ENCODE results near the gene DIP2C.
A peak's percentile ranks its signal among the peaks of the same experiment; 100 is the strongest.

The DIP2C gene

DNA sequence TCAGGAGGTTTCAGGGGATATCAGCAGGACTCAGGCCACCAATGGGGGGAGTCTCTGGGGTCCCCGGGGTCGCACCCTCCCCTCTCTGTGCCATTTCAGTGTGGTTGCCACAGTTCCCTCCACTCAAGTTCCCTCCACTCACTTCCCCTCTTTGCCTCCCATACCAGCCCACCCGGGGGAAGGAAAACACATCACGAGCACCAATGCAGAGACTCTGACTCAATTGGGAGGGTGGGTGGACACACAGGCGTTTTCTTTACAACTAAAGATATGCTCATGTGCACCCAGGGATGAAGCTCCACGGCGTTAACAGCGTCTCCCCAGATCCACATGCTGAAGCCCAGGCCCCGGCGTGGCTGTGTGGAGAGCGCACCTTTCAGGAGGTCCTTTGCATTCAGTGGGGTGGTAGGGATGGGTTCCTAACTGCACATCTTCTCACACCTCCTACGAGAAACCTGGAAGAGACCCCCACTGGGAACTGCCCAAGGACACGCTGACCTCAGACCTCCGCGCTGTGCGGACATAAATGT is 300.1 kb downstream of the DIP2C start:
- DNase-seq (ENCODE audit: low spot score) = no peak

DNA sequence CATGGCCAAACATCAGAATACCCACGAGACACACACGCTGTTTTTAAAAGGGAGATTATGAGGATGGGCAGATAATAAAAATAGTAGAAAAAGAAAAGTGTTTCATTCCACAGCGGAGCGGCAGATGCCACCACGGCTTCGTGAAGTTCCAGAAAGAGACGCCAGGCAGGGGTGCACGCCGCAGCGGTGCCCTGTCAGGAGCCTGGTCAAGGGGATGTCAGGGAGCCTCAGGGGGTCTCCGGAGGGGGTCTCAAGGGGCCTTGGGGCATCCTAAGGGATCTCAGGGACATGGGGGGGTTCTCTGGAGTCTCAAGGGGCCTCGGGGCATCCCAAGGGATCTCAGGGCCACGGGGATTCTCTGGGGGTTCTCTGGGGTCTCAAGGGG is 300.8 kb downstream of the DIP2C start:
- DNase-seq (ENCODE audit: low spot score) = no peak

DNA sequence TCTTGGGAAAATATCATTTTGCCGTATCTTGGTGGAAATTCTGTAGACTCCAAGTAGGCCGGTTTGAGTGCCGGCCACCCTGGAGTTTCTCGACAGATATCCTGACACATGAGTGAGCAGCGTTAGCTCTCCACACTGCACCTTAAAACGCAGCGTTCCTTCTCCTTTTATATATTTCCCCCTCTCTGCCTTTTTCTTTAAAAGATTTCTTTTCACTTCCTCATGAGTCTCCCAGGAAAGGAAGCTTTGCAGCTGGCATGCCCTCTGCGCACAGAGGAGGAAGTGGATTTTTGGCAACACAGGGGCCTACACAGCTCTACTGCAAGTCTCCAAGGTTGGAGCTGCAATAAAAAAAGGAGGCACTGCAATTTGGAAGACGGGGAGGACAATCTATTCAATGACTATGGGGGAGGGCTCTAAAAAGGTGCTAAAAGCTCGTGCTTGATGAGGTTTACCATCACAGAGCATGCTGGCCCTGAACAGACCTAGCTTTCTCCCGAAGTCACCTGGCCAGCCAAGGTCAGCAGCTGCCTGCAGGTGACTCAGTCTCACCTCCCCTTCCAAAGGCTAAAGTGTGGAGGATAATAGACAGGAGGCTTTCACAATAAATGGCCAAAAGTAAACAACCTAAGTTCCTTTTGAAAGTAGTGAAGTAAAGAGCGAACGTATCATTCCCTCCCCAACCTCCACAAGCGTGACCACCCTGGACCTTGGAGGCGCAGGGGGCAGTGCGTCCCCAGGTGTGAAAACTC is 301.4 kb downstream of the DIP2C start:
- no peak for DNase-seq (ENCODE audit: low spot score)

DNA sequence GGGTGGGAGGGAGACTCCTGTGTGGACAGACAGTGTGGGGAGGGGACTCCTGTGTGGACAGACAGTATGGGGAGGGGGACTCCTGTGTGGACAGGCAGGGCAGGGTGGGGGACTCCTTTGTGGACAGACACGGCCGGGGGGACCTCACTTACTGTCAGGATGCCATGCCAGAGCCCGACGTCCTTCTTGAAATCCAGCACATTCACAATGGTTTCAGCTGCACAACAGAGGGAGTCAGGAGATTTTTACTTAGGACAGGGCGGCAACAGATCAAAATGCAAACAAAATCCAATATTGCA is 301.9 kb downstream of the DIP2C start:
- DNase-seq (ENCODE audit: low spot score) = no peak

DNA sequence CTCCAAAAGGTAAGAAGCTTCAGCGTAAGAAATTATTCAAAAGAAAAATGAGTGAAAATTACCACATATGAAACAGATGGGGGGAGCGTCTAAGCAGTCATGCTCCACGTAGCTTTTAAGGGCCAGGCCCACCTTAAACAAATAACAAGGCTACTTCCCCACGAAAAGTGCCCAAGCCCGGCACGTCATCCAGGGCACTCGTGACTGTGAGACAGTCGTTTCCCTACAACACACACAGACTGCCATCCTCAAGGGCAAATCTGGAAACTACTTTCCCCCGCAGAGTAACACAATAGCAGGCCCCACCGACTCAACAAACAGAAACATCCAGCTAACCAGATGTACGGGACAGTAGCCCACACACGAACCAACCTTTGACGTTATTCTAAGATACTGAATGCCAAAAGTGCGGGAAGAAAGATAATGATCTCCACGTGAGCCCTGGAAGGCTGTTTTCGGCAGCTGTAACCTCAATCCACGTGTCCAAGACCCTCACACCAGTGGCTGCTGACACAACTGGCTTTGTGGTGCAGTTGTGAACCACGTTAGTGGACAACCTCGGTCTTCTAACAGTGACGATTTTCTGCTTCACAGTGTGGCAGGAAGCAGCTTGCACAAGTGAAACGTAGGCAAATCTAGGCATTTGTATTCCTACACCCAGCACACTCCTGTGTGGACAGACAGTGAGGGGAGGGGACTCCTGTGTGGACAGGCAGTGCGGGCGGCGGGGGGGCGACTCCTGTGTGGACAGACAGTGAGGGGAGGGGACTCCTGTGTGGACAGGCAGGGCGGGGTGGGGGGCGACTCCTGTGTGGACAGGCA is 302.5 kb downstream of the DIP2C start:
- DNase-seq (ENCODE audit: low spot score) = no peak

DNA sequence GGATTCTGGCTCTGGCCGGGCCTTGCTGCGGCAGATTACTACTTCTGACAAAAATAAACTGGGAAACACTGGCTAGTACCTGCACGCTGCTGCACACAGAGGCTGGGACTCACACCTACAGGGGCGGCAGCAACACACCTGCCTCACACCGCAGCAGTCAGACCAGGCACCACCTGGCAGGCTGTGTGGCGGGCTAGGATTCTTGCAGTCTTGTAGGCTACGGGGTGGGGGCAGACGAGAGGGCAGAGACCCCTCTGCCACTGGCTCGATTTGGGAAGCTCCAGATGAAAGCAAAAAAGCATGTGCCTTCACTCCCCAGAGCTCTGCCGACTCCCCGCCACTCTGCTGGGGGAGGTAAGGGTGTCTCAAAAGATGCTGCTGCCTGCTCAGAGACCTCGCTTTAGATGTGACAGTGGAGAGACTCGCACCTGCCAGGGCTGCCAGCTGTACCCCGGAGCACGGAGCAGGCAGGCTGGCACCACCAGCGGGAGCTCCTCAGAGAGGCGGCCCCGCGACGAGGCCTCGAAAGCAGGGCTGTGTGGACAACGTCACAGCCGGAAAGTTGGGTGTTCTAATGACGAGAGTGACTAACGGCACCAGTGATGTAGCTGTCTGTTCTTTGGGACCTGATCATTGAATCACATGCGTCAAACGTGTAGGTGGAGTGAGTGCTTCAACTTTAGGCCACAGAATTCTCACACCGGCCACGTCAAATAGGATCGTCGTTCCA is 303.7 kb downstream of the DIP2C start:
- DNase-seq (ENCODE audit: low spot score) = no peak

DNA sequence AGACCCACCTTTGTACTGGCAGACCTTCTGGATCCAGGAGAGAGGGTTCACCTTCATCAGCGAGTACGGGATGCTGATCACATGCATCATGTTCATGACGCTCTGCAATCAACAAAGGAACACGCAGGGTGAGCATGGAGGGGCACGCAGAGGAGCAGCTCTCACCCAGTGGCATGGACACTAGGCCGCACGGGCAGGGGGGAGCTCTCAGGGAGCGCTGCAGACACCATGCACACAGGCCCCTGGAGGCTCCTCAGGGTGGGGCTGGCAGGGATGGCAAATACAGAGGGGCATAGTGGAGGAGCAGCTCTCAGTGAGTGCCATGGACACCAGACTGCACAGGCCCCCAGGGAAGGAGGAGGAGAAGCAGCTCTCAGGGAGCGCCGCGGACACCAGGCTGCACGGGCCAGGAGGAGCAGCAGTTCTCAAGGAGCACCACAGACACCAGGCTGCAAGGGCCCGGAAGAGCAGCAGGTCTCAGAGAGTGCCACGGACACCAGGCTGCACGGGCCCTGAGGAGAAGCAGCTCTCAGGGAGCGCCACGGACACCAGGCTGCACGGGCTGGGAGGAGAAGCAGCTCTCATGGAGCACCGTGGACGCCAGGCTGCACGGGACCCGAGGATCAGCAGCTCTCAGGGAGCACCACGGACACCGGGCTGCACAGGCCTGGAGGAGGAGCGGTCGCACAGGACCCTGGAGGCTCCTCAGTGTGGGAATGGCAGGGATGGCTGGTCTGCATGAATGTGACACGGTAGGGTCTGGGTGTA is 304.7 kb downstream of the DIP2C start:
- no peak for DNase-seq (ENCODE audit: low spot score)

DNA sequence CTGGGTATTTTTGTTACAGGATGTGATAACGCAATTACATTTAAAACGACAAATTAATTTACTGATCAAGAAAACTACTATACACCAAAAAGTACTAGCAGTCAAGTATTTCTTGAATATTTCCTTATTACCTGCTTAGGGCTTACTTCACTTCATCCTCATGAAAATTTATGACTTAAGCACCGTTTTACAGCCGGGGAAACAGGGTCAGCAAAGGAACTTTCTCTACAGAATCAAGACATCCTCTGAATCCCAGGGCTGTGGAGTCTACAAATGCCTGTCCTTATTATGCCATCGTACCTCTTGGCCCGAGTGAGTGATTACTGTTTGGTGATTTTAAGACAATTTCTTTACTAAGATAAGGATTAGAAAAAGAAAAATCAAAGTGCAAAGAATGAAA is 305.9 kb downstream of the DIP2C start:
- no peak for DNase-seq (ENCODE audit: low spot score)

DNA sequence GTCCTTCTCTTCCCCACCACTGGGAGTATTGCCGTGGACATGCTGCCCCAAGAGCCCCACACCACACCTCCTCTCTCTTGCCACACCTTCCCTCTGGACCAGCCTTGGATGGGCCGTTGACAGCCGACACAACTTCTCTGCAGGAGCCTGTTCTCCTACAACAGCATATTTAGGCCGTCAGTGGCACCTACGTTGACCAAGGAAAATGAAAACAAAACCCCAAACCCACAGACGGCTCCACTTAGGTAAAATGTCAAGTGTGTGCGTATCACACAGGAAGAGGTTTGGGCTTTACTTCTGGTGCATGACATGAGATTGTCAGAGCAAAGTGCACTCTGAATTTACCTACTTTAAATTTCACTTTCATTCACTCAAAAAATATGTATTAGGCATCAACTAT is 307.7 kb downstream of the DIP2C start:
- peak; percentile 3 for DNase-seq (ENCODE audit: low spot score)

DNA sequence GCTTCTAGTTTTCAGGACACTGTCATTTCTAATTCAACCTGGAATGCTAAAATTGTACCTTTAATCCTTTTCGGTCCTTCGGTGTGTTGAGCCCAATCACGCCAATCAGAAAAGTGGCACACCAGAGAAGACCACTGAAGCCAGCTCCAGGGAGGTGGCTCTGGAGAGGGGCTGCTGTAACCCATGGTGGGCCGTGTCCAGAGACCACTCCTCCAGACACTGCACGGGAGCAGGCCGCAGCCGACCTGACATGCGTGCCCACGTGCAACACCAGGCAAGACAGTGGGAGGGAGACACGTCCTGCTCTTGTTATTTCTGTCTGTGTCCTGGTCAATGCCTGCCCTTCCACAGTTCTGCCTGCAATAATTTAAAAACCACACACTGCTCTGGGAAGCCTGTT is 308.1 kb downstream of the DIP2C start:
- no peak for DNase-seq (ENCODE audit: low spot score)

DNA sequence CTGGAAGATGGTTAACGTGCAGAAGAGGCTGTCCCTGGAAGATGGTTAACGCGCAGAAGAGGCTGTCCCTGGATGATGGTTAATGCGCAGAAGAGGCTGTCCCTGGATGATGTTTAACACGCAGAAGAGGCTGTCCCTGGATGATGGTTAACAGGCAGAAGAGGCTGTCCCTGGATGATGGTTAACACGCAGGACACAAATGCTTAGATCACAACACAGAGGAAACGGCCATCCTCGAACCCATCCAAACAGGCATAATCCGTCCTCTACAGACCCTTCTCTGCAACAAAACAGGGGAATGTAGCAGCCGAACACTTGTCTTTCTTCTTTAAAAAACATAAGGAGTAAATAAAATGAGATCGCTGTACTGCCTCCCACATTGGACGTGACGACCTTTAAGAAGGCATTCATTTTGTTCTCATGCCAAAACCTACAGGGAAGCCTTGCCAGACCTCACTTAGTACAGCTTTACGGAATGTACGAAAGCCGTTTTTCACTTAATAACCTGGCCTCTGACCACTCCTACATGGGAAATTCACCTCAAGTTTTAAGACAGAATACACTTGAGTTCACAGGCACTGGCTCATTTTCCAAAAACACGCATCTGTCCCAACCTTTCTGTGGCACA is 309.0 kb downstream of the DIP2C start:
- DNase-seq (ENCODE audit: low spot score) = no peak

DNA sequence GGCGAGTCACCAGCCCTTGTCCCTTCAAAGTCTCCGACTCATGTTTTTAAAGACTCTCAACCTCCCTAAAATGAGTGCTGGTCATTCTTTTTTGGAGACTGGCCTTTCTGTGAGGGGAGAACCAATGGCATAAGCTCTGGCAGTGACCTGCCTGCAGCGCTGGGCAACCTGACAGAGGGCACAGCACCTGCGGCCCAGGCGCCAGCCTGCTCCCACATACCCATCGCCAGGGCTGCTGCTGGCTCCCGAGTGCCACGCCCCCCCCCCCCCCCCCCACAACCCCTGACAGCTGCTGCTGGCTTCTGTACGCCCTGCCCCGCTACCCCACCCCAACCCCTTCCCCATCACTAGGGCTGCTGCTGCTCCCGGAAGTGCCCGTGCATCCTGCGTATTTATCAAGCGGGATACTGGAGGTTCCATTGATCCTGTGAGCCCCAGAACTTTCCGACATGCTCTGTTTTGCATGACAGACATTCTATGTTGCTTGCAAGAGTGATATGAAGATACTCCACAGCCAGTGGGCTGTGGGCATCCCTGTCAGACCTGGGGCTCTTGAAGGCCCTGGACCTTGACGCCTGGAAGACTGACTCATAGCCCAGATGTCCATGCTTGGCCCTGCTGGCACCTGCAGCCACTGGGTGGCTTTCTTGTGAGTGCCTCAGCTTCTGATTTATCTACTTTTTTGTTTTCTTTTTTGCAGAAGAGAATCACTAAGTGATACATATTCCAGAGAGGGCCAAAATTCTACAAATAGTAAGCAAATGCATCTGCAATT is 310.4 kb downstream of the DIP2C start:
- DNase-seq (ENCODE audit: low spot score) = no peak

DNA sequence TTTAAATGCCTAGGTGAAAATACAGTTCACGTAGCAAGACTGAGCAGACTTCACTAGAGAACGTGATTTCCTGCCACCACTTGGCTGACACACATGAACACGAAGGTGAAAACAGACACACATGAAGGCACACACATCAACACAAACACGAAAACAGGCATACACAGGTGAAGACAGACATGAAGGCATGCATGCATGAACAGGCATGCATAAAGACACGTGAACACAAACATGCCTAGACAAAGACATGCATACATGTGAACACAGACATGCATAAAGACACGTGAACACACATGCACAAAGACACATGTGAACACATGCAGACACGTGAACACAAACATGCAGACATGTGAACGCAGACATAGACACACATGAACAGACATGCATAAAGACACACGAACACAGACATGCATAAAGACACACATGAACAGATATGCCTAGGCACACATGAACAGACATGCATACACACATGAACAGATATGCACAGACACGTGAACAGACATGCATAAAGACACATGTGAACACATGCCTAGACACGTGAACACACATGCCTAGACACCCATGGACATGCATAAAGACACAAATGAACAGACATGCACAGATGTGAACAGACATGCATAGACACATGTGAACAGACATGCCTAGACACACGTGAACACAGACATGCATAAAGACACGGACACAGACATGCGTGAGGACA is 311.1 kb downstream of the DIP2C start:
- DNase-seq (ENCODE audit: low spot score) = no peak

DNA sequence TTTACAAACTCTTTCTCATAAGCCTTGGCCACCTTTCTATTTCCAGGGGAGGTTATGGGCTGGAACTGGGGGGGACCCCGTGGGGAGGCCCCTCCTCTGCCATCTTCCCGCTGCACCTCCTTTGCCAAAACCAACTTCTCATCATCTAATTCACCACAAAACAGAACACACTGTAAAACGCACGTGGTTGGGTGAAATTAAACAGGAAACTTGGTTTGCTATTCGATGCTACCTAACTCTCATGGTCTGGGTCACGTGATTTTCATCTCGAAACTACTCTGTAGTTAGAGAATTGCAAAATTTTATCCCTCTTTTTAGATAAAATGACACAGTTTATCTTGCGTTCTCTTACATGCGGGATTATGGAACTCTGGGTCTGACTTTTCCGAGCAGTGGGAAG is 312.2 kb downstream of the DIP2C start:
- DNase-seq (ENCODE audit: low spot score) = no peak

DNA sequence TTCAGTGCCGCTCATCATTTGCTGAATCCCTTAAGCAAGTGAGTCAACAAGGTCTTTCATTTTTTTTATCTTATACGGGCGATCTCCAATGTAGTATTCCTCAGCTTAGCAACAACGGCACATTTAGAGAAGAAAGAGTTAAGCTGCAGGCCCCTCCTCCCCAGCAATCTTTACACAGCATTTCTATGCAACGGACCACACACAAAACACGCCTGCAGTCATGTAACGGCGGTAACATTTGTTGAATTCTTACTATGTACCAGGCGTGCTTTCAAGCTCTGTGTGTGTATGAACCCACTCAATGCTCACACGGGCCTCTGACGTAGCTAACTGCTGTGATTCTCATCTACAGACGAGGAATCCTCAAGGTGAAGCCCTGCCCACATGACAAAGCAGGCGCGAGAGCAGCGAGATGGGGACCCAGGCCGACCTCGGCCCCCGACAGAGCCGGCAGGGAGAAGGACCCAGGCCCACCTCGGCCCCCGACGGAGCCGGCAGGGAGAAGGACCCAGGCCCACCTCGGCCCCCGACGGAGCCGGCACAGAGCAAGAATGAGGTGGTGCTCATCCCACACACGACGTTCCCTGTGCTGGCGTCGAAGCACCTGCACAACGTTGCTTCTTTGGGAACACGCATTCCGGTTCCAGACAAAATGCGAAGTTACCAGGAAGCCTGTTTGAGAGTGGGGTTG is 313.5 kb downstream of the DIP2C start:
- DNase-seq (ENCODE audit: low spot score) = no peak

DNA sequence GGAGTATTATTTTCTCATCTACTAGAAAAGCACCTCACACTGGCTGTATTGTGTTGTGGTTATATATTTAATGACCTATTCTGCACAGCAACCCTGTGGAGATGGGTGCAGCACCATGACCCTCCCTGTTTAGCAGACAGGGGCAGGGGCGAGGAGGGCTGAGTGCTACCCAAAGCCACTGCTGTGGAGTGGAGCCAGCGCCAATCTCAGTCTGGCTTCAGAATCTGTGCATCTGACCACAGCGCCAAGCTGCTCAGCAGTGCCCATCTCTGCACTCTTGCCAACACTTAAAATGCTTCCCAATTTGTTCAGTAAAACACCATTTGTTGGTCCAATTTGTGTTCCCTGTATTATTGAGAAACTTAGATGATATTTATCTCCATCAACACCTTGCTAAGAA is 315.1 kb downstream of the DIP2C start:
- no peak for DNase-seq (ENCODE audit: low spot score)

DNA sequence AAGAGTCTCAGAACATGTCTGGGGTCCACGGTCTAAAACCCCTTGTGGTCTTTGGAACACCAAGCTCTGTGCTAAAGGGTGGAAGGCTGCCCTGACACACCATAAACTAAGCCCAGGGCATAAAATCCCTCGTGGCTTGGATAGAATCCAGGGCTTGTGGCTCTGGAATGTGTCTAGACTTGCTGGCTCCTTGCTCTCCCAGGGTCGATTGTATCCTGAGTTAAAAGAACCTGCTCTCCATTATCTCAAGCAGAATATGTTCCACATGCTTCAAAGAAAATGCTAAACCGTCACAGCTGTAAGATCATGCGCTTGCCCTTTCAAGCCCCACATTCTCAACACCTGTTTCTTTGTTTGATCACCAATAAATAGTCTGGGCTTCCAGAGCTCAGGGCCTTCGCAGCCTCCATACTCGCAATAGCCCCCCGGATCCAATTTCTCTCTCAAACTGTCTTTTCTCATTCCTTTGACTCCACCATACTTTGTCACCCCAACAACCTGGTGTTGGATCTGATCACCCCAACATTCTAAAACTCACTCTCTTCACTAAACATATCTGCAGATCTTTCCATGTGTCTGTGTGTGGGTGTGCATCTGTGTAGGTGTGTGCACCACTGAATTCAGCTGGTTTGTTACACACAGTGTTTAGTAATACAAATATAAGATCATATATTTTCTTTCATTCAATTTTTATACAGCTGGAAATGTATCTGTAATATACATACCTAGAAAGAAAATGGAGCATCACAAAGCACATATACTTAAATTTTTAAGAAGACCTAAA is 315.8 kb downstream of the DIP2C start:
- no peak for DNase-seq (ENCODE audit: low spot score)

DNA sequence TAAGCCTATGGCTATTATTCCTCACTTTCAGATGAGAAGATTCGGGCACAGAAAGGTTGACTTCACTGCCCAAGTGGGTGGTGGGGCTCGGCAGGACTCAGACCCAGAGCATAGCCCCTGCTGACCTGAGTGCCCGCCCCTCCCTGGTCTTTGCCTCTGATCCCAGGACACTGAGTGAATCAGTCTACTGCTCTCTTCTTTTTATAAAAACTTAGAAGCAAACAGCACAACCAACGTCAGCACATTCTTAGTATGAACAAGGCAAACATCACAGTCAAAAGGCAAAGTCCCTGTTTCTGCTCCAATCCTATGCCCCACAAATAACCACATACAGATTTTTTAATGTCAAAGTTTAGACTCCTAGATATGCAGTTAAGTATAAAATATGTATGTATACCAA is 316.5 kb downstream of the DIP2C start:
- DNase-seq (ENCODE audit: low spot score) = no peak

DNA sequence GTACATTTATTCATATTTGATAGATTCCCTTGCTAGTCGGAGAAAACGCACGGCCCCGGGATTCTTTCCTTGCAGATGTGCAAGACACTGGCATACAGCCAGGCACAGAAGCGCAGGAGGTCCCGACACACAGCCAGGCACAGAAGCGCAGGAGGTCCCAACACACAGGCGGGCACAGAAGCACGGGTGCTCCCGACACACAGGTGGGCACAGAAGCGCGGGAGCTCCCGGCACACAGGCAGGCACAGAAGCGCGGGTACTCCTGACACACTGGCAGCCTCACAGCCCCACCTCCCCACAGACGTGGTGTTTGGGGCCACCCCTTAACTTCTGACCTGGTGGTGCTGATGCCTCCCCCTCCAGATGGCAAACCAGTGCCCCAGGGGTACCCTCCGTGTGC is 316.9 kb downstream of the DIP2C start:
- no peak for DNase-seq (ENCODE audit: low spot score)
